Tibial nerve (tissue), 3 donors: ENCODE data around the gene KRTAP20-1.

Source experiments
- POLR2A ChIP-seq, 2 donors: fragments of 450-650 bp; IDR thresholded peaks; one replicate each; pipeline ENCODE4 v1.6.1; 2017; ENCODE audit warnings: antibody characterized with exemption in 2 of 2, mild to moderate bottlenecking in 2 of 2, moderate library complexity in 2 of 2
- TF ChIP-seq, protein P1 (sequence below), 5 experiments: fragments of 200-600 bp in 3 of 5; fragments of 450-650 bp in 2 of 5; sonication (generic) in 3 of 5; IDR thresholded peaks; one replicate each; pipeline ENCODE4 v1.5.1; 2016 to 2019; ENCODE audit warnings: antibody characterized with exemption in 5 of 5, mild to moderate bottlenecking in 3 of 5, moderate library complexity in 2 of 5

DNA sequence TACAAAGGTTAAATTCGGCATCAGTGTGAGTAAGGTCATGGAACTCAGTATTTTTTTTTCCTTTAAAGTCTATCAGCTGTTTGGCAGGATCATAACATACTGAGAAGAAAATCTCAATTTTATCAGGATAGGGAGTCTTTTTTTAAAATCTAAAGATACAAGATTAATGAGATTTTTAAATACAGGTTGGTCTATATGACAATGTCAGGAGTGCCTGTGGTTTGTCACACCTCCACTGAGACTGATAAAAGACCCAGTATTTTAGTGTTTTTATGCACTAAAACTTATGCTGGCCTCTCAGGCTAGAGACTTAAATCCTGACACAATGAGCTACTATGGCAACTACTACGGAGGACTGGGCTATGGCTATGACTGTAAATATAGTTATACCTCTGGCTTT is 26.3 kb downstream of the KRTAP20-1 start, which contains the start of gene KRTAP20-3:
- TF ChIP-seq, protein P1, sequence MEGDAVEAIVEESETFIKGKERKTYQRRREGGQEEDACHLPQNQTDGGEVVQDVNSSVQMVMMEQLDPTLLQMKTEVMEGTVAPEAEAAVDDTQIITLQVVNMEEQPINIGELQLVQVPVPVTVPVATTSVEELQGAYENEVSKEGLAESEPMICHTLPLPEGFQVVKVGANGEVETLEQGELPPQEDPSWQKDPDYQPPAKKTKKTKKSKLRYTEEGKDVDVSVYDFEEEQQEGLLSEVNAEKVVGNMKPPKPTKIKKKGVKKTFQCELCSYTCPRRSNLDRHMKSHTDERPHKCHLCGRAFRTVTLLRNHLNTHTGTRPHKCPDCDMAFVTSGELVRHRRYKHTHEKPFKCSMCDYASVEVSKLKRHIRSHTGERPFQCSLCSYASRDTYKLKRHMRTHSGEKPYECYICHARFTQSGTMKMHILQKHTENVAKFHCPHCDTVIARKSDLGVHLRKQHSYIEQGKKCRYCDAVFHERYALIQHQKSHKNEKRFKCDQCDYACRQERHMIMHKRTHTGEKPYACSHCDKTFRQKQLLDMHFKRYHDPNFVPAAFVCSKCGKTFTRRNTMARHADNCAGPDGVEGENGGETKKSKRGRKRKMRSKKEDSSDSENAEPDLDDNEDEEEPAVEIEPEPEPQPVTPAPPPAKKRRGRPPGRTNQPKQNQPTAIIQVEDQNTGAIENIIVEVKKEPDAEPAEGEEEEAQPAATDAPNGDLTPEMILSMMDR (IDR thresholded peaks at IDR 0.05), result no peak
- TF ChIP-seq POLR2A (IDR thresholded peaks at IDR 0.05), result no peak
